ENCODE results near the gene CTR9.

DNA sequence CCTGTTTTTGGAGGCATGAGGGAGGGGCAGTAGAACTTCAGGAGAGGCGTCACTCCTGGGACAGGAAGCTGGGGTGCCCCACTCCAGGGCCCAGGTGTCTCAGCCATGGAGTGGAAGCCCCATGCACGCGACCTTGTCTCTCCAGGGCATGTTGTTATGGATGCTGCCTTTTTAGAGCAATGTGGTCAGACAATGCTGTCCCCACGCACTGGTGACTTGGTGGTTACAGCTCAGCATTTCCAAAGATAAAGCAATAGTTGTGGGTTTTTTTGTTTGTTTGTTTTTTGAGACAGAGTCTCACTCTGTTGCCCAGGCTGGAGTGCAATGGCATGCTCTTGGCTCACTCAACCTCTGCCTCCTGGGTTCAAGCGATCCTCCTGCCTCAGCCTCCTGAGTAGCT is 35.4 kb downstream of the CTR9 start:
- no peak for TF ChIP-seq EZH2 (IDR thresholded peaks at IDR 0.05; ENCODE audit: borderline replicate concordance, low read depth, low read length, severe bottlenecking)
- TF ChIP-seq, protein P1, sequence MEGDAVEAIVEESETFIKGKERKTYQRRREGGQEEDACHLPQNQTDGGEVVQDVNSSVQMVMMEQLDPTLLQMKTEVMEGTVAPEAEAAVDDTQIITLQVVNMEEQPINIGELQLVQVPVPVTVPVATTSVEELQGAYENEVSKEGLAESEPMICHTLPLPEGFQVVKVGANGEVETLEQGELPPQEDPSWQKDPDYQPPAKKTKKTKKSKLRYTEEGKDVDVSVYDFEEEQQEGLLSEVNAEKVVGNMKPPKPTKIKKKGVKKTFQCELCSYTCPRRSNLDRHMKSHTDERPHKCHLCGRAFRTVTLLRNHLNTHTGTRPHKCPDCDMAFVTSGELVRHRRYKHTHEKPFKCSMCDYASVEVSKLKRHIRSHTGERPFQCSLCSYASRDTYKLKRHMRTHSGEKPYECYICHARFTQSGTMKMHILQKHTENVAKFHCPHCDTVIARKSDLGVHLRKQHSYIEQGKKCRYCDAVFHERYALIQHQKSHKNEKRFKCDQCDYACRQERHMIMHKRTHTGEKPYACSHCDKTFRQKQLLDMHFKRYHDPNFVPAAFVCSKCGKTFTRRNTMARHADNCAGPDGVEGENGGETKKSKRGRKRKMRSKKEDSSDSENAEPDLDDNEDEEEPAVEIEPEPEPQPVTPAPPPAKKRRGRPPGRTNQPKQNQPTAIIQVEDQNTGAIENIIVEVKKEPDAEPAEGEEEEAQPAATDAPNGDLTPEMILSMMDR (IDR thresholded peaks at IDR 0.05; ENCODE audit: borderline replicate concordance, extremely low read depth, low read length, poor library complexity, severe bottlenecking): no peak

Measured in DND-41 (cell line).